GM19452 (cell line): Measurements from ENCODE around the gene PTDSS2.
"Not testable (repeated sequence)": the region's sequence is repeated elsewhere in the genome, so short reads cannot be mapped to it uniquely, and the experiment has no call there.

Experiments
- ATAC-seq: cut with Tn5 transposase; IDR thresholded peaks from one replicate; pipeline ENCODE4 v1.9.1; 2021; ENCODE audit not compliant: unreplicated experiment

PTDSS2 gene

GRCh38 chr11:449889-450808, at the start of gene PTDSS2:
Gene PTDSS2, plus strand, starts transcription at chr11:450279. Its CDS starts 177 bp downstream, at chr11:450456.
- peak; percentile 67 for ATAC-seq

DNA sequence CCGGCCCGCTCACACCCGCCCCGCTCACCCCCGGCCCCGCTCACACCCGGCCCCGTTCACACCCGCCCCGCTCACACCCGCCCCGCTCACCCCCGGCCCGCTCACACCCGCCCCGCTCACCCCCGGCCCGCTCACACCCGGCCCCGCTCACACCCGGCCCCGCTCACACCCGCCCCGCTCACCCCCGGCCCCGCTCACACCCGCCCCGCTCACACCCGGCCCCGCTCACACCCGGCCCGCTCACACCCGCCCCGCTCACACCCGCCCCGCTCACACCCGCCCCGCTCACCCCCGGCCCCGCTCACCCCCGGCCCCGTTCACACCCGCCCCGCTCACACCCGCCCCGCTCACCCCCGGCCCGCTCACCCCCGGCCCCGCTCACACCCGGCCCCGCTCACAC, 48.9 kb upstream of the PTDSS2 start:
- ATAC-seq = not testable (repeated sequence)

GRCh38 chr11:403021-403760, 46.9 kb upstream of the PTDSS2 start:
- ATAC-seq = no peak

GRCh38 chr11:403761-404431, 46.2 kb upstream of the PTDSS2 start:
- ATAC-seq = no peak

DNA sequence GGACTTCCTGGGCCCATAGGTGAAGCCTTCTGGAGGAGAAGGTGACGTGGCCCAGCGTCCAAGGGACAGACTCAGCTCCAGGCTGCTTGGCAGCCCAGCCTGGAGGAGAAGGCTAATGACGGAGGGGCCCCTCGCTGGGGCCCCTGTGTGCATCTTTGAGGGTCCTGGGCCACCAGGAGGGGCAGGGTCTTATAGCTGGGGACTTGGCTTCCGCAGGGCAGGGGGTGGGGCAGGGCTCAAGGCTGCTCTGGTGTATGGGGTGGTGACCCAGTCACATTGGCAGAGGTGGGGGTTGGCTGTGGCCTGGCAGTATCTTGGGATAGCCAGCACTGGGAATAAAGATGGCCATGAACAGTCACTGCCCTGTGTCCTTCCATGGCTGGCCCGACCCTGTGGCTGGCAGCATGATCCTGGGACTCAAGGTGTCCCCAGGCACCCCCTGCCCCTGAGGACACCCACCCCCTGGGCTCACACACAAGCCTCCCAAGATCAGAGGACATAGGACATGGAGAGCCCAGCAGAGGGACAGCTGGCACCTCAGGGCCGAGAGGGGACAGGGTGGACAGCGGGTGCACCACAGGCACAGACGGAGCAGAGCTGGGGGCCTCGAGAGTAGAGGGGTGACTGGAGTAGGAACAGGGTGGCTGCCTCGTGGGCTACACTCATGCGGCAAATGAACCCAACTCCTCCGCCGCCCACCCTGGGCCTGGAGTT, 45.4 kb upstream of the PTDSS2 start:
- no peak for ATAC-seq

- no peak for ATAC-seq
Measured at GRCh38 chr11:405323-405953, 44.6 kb upstream of the PTDSS2 start.

GRCh38 chr11:405954-406795, 43.9 kb upstream of the PTDSS2 start:
- no peak for ATAC-seq

DNA sequence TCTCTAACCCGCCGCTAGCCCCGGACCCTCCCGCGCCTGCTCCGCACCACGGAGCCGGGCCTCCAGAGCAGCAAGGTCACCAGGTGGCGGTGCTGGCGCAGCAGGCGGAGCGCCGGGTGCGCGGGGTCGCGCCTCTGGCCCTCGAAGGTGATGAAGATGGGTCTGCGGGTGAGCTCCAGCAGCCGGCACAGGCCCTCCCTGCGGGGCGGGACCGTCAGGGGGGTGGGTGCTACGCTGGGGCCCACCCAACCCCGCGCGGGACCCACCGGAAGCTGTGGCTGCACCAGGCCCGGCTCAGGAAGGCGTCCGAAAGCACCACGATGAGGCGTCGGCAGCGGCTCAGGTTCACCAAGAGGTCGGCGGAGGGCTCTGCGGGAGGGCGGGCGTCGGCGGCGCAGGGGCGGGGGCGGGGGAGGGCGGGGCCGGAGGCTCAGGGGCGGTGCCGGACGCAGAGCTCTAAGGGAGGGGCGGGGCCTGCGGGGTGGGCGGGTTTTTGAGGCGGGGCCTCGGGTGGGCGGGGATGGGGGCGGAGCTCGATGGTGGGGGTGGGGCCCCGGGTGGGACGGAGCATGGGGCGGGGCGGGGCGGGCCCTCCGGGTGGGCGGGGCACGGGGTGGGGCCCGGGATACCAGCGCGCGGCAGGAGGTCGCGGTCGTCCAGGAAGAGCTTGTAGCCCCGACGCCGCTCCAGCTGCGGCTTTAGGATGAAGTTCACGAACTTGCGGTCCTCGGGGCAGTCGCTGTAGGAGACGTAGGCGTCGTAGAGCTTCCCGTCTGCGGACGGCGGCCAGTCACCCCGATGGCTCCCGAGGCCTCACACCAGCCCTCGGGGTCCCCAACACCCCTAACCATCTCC, 43.1 kb upstream of the PTDSS2 start:
- peak; percentile 80 for ATAC-seq

GRCh38 chr11:407651-408123, 42.4 kb upstream of the PTDSS2 start:
- ATAC-seq = no peak

- ATAC-seq = no peak
Measured at GRCh38 chr11:408154-409007, 41.7 kb upstream of the PTDSS2 start.

GRCh38 chr11:409008-409599, 41.0 kb upstream of the PTDSS2 start:
- no peak for ATAC-seq

GRCh38 chr11:409600-410483, 40.2 kb upstream of the PTDSS2 start:
- no peak for ATAC-seq

GRCh38 chr11:410711-411110, 39.4 kb upstream of the PTDSS2 start:
- ATAC-seq = not testable (repeated sequence)

- not testable (repeated sequence) for ATAC-seq
Measured at GRCh38 chr11:411520-411919, 38.6 kb upstream of the PTDSS2 start.

DNA sequence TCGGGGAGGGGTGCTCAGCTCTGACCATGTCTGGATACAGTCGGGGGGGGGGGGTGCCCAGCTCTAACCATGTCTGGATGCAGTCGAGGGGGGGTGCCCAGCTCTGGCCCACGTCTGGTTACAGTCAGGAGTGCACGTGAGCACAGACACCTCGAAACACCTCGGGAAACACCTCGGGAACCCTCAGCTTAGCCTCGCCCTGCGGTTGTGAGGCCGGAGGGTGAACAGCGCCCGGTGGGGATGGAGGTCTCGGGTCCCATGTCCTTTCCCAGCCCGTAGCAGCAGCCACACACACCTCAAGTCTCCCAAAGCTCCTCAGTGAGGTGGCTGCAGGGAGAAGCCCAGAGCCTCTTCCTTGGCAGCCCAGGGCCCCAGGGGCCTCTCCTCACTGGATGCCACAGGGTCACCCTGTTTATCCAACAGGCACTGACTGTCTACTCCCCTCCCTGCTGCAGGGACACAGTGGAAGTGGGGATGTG, 37.4 kb upstream of the PTDSS2 start:
- ATAC-seq = no peak
